H1 (cell line): ENCODE results near the gene OMP. TPM values are rescaled to one million over a fixed set of nuclear protein-coding genes. Genes with fewer than 3 reads are reported as not detected.

ENCODE experiments used
- CTCF ChIA-PET: fragments of 300-600 bp; sonication (Branson Sonifier 250); formaldehyde crosslinking; loops from one replicate; lab custom pipeline; 2021; ENCODE audit not compliant: partially characterized antibody; lab: Charles Lee
- POLR2A ChIA-PET: fragments of 300-600 bp; sonication (Branson Sonifier 250); formaldehyde crosslinking; loops from one replicate; lab custom pipeline; 2021; ENCODE audit warnings: inconsistent platforms; ENCODE audit not compliant: partially characterized antibody; lab: Charles Lee
- DNase-seq, 2 experiments: peaks; one replicate each; pipeline versions ENCODE4 v3.0.0 to v3.0.0-alpha.2; 2010 to 2022; ENCODE audit warnings: low spot score in 2 of 2, low read depth in 1 of 2, mixed read lengths in 1 of 2
- FAIRE-seq: peaks from 2 replicates; lab custom pipeline; 2011; peaks lifted over from hg19 to GRCh38; lab: Jason Lieb, UNC
- H2AFZ ChIP-seq: 2 replicates; pipeline ENCODE4 v1.8.1; 2012; ENCODE audit warnings: low read length, inconsistent platforms
- H2AK5ac ChIP-seq: 2 replicates; pipeline ENCODE4 v1.6.1; 2013; ENCODE audit warnings: low read depth, low read length
- H2BK120ac ChIP-seq: replicated peaks from 2 replicates; pipeline ENCODE3; 2013; ENCODE audit warnings: low read depth, low read length, inconsistent platforms
- H2BK12ac ChIP-seq: 2 replicates; pipeline ENCODE4 v1.6.1; 2013; ENCODE audit warnings: low read depth, low read length
- H2BK15ac ChIP-seq: 2 replicates; pipeline ENCODE4 v1.6.1; 2013; ENCODE audit warnings: low read length
- H2BK20ac ChIP-seq: 2 replicates; pipeline ENCODE4 v1.6.1; 2013; ENCODE audit warnings: low read length
- H2BK5ac ChIP-seq: 2 replicates; pipeline ENCODE4 v1.6.1; 2013; ENCODE audit warnings: low read depth, low read length
- H3K14ac ChIP-seq: 2 replicates; pipeline ENCODE4 v1.6.1; 2013; ENCODE audit warnings: inconsistent platforms; ENCODE audit not compliant: insufficient read length
- H3K18ac ChIP-seq: 2 replicates; pipeline ENCODE4 v1.6.1; 2013; ENCODE audit warnings: low read length; ENCODE audit errors: extremely low read depth
- H3K23ac ChIP-seq: 2 replicates; pipeline ENCODE4 v1.6.1; 2013; ENCODE audit warnings: inconsistent platforms; ENCODE audit not compliant: insufficient read length
- H3K23me2 ChIP-seq: 2 replicates; pipeline ENCODE4 v1.6.1; 2013; ENCODE audit warnings: low read depth, low read length
- H3K27ac ChIP-seq: 2 replicates; pipeline ENCODE4 v1.6.1; 2011; ENCODE audit warnings: low read depth, low read length, inconsistent platforms
- H3K27me3 ChIP-seq, 4 experiments: replicated peaks in 1 of 4; 1 replicate in 1 of 4; 2 replicates in 3 of 4; pipeline versions ENCODE4 v1.6.1 to v1.8.1; 2011 to 2013; ENCODE audit warnings: low read length in 3 of 4, mild to moderate bottlenecking in 3 of 4, inconsistent platforms in 2 of 4, mixed read lengths in 2 of 4, moderate library complexity in 1 of 4; ENCODE audit not compliant: control insufficient read depth in 3 of 4, insufficient read depth in 3 of 4; ENCODE audit errors: extremely low read depth in 1 of 4
- H3K36me3 ChIP-seq, 4 experiments: 2 replicates each; pipeline versions ENCODE4 v1.6.1 to v1.8.1; 2011 to 2013; ENCODE audit warnings: mild to moderate bottlenecking in 4 of 4, low read length in 3 of 4, moderate library complexity in 2 of 4, control low read depth in 1 of 4, inconsistent platforms in 1 of 4; ENCODE audit not compliant: insufficient read depth in 4 of 4, control insufficient read depth in 2 of 4
- H3K4ac ChIP-seq: replicated peaks from 2 replicates; pipeline ENCODE3; 2013; ENCODE audit warnings: low read length, low read depth, mixed read lengths, inconsistent platforms; ENCODE audit not compliant: insufficient read length
- H3K4me1 ChIP-seq, 4 experiments: replicated peaks in 1 of 4; 1 replicate in 1 of 4; 2 replicates in 3 of 4; pipeline versions ENCODE4 v1.6.1 to v1.8.1; 2011 to 2013; ENCODE audit warnings: low read length in 3 of 4, inconsistent platforms in 2 of 4, mixed read lengths in 1 of 4; ENCODE audit not compliant: insufficient read depth in 4 of 4, control insufficient read depth in 3 of 4
- H3K4me2 ChIP-seq, 2 experiments: 2 replicates each; pipeline versions ENCODE4 v1.6.1 to v1.8.1; 2011 to 2013; ENCODE audit warnings: low read depth in 2 of 2, low read length in 2 of 2, control low read depth in 1 of 2, inconsistent platforms in 1 of 2, mild to moderate bottlenecking in 1 of 2; ENCODE audit not compliant: insufficient read depth in 1 of 2
- H3K4me3 ChIP-seq, 4 experiments: fragments of 200-600, 300-600 bp in 1 of 4; sonication (generic), shearing (Covaris generic), sonication (Bioruptor Twin) in 1 of 4; 2 replicates each; pipeline versions ENCODE4 v1.5.1 to v1.8.1; 2011 to 2016; ENCODE audit warnings: low read length in 4 of 4, low read depth in 3 of 4, control low read depth in 2 of 4, inconsistent platforms in 2 of 4, mild to moderate bottlenecking in 2 of 4, mixed read lengths in 1 of 4, moderate library complexity in 1 of 4; ENCODE audit not compliant: insufficient read depth in 2 of 4; ENCODE audit errors: extremely low read depth in 1 of 4
- H3K56ac ChIP-seq: replicated peaks from 2 replicates; pipeline ENCODE3; 2013; ENCODE audit warnings: low read depth, mild to moderate bottlenecking, mixed read lengths, low read length, inconsistent platforms; ENCODE audit not compliant: insufficient read length
- H3K79me1 ChIP-seq: 2 replicates; pipeline ENCODE4 v1.6.1; 2013; ENCODE audit warnings: low read depth, low read length, control low read depth
- H3K79me2 ChIP-seq, 2 experiments: 2 replicates each; pipeline versions ENCODE4 v1.6.1 to v1.8.1; 2012 to 2013; ENCODE audit warnings: low read length in 2 of 2, mild to moderate bottlenecking in 2 of 2, inconsistent platforms in 1 of 2; ENCODE audit not compliant: insufficient read depth in 2 of 2, control insufficient read depth in 1 of 2
- H3K9ac ChIP-seq, 4 experiments: replicated peaks in 1 of 4; 1 replicate in 1 of 4; 2 replicates in 3 of 4; pipeline versions ENCODE4 v1.6.1 to v1.8.1; 2011 to 2013; ENCODE audit warnings: low read depth in 3 of 4, low read length in 3 of 4, control low read depth in 2 of 4, mild to moderate bottlenecking in 2 of 4, moderate library complexity in 2 of 4, inconsistent platforms in 1 of 4; ENCODE audit errors: extremely low read depth in 1 of 4
- H3K9me3 ChIP-seq, 2 experiments: 2 replicates each; pipeline versions ENCODE4 v1.6.1 to v1.8.1; 2012 to 2013; ENCODE audit warnings: mild to moderate bottlenecking in 2 of 2, moderate library complexity in 2 of 2, control low read depth in 1 of 2, inconsistent platforms in 1 of 2, low read depth in 1 of 2, low read length in 1 of 2, mixed read lengths in 1 of 2; ENCODE audit not compliant: insufficient read depth in 2 of 2
- H4K20me1 ChIP-seq, 2 experiments: replicated peaks in 1 of 2; 2 replicates each; pipeline versions ENCODE3 to v1.8.1; 2011 to 2013; ENCODE audit warnings: inconsistent platforms in 2 of 2, low read length in 2 of 2, mild to moderate bottlenecking in 1 of 2; ENCODE audit not compliant: insufficient read depth in 2 of 2, control insufficient read depth in 1 of 2
- H4K5ac ChIP-seq: 2 replicates; pipeline ENCODE4 v1.6.1; 2013; ENCODE audit warnings: low read length, low read depth, mixed read lengths, inconsistent platforms; ENCODE audit not compliant: insufficient read length
- H4K8ac ChIP-seq: 2 replicates; pipeline ENCODE4 v1.8.0; 2013; ENCODE audit warnings: mild to moderate bottlenecking, moderate library complexity, low read length, inconsistent platforms; ENCODE audit not compliant: insufficient read depth; ENCODE audit errors: extremely low read depth
- H4K91ac ChIP-seq: replicated peaks from 2 replicates; pipeline ENCODE3; 2013; ENCODE audit warnings: low read length, mixed read lengths, inconsistent platforms; ENCODE audit not compliant: insufficient read length
- CBX5 ChIP-seq: fragments of 300-800, 300-1000 bp; sonication (generic); IDR thresholded peaks from 2 replicates; pipeline ENCODE4 v1.7.1; 2016; ENCODE audit warnings: antibody characterized with exemption, low read length, low read depth
- CHD2 ChIP-seq: IDR thresholded peaks from 2 replicates; pipeline ENCODE4 v1.6.1; 2012; ENCODE audit warnings: low read length, improper control_type of control experiment
- TCF12 ChIP-seq: IDR thresholded peaks from 2 replicates; pipeline ENCODE4 v1.6.1; 2011; ENCODE audit warnings: low read depth, mild to moderate bottlenecking, low read length
- WGBS, 2 experiments: shearing (Covaris generic) in 1 of 2; methylation state at CpG; one replicate each; pipeline versions ENCODE4 v1.1.6 to v1.1.7; 2013 to 2015; ENCODE audit warnings: low lambda C conversion rate in 2 of 2, mixed read lengths in 2 of 2, inconsistent platforms in 1 of 2, low coverage in 1 of 2, missing lambda C conversion rate in 1 of 2; ENCODE audit not compliant: insufficient replicate concordance in 2 of 2, insufficient coverage in 1 of 2, insufficient read length in 1 of 2; ENCODE audit errors: extremely low coverage in 1 of 2, missing lambda C conversion rate in 1 of 2; 5-methylcytosine and 5-hydroxymethylcytosine counted together
- polyA plus RNA-seq, 7 experiments: library from polyadenylated mRNA; depleted of rRNA in 3 of 7; stranded (reverse) in 5 of 7; unstranded in 2 of 7; fragments of >200 nt in 5 of 7; fragments of 200-250 nt in 2 of 7; gene quantifications; 1 replicate in 5 of 7; 2 replicates in 1 of 7; 4 replicates in 1 of 7; pipeline versions ENCODE4 v1.2.1 to v1.2.3, GENCODE V29; 2011 to 2013; ENCODE audit warnings: missing spikeins in 2 of 7, mixed read lengths in 2 of 7
- total RNA-seq: library from RNA; stranded (reverse); fragmentation: NEBNext Ultra II Directional; extraction: Animal tissue kit (Norgen Biotek cat#: 25700); gene quantifications from 2 replicates; pipeline ENCODE4 v1.2.1, GENCODE V29; 2021

Gene OMP
- total and polyA plus RNA-seq, 2 of the 8 experiments (the other 6 are each of a cell fraction or from before 2014, with no cell fraction given): not detected

- H3K9me3 ChIP-seq: no peaks in the 10 kb centered on the region
- no peak overlapping the region for H3K56ac ChIP-seq
- no peak overlapping the region for H3K4me2 ChIP-seq
- DNase-seq: no peak
- H3K23ac ChIP-seq: no peak overlapping the region
- H4K8ac ChIP-seq: peak overlapping the region; percentile 63; the same call in 1 of the 2 replicates
- no peak overlapping the region for H2BK20ac ChIP-seq
- no peak overlapping the region for H2BK5ac ChIP-seq
- H3K4me1 ChIP-seq: peaks cover 2 to 10% (median 3%) of the 10 kb centered on the region in 4 experiments
- H3K4ac ChIP-seq: no peak overlapping the region
- H3K27ac ChIP-seq: no peak overlapping the region
- no peak overlapping the region for H2AFZ ChIP-seq
- H2BK12ac ChIP-seq: no peak overlapping the region
- 0 out of 7 replicates have a peak, but pooled peaks cover 0 to 1% (median 0%) of the 10 kb centered on the region in 4 experiments for H3K27me3 ChIP-seq
- 0 out of 2 replicates have a peak, but pooled peaks cover 5% of the 10 kb centered on the region for H3K23me2 ChIP-seq
- POLR2A ChIA-PET: interaction anchor here (1.1 to 1.3 kb wide), 2 partner anchors 10 to 51 kb away, joined by 3 read pairs; no protein-coding TSS in a partner anchor
- no peak overlapping the region for H4K91ac ChIP-seq
- no peaks in the 10 kb centered on the region for H4K20me1 ChIP-seq
- H2AK5ac ChIP-seq: no peak overlapping the region
- H2BK15ac ChIP-seq: no peak overlapping the region
- no peak overlapping the region for H2BK120ac ChIP-seq
- CTCF ChIA-PET: interaction anchor here (1.3 to 13.9 kb wide), 9 partner anchors 7 to 76 kb away, joined by 3 to 170 read pairs (median 7); no protein-coding TSS in a partner anchor
- FAIRE-seq: no peak
- no peak overlapping the region for H3K9ac ChIP-seq
- TF ChIP-seq TCF12 (no peak), CHD2 (no peak), CBX5 (no peak)
- TF ChIP-seq, all 59 proteins: peak for 0
- no peak overlapping the region for H3K14ac ChIP-seq
- no peak overlapping the region for H4K5ac ChIP-seq
- no peak overlapping the region for H3K4me3 ChIP-seq
- H3K18ac ChIP-seq: no peak overlapping the region
- H3K79me2 ChIP-seq: no peaks in the 10 kb centered on the region
- no peaks in the 10 kb centered on the region for H3K79me1 ChIP-seq
- WGBS, 2 experiments: 95% methylated on average over 7 of the region's 7 CpGs; no CpG with 5 or more reads in 1 of the 2 experiments
- H3K36me3 ChIP-seq: no peaks in the 10 kb centered on the region; a peak in 1 of 8 replicates
Observed at GRCh38 chr11:77122576-77123212, 20.1 kb downstream of the OMP start.
